WERI-Rb-1 (cell line): ENCODE results near the gene NUFIP2.
"Not testable (repeated sequence)": the region's sequence is repeated elsewhere in the genome, so short reads cannot be mapped to it uniquely, and the experiment has no call there.

ENCODE experiments used
- DNase-seq: peaks from one replicate; pipeline ENCODE4 v3.0.0-alpha.2; 2020
- H3K27ac ChIP-seq: fragments of 250-450 bp; sonication (Bioruptor Pico); 2 replicates; pipeline ENCODE4 v1.5.1; 2020; ENCODE audit warnings: mild to moderate bottlenecking, moderate library complexity
- H3K27me3 ChIP-seq: fragments of 250-450 bp; sonication (Bioruptor Pico); 2 replicates; pipeline ENCODE4 v1.5.1; 2021; ENCODE audit warnings: mild to moderate bottlenecking, low read depth, moderate library complexity; ENCODE audit not compliant: insufficient read depth, severe bottlenecking
- H3K36me3 ChIP-seq: fragments of 250-450 bp; sonication (Bioruptor Pico); 2 replicates; pipeline ENCODE4 v1.5.1; 2020; ENCODE audit warnings: mild to moderate bottlenecking, moderate library complexity
- H3K4me3 ChIP-seq: 2 replicates; pipeline ENCODE4 v1.5.1; 2011; ENCODE audit warnings: low read depth, mild to moderate bottlenecking, control low read depth, low read length
- H3K9me3 ChIP-seq: fragments of 250-450 bp; sonication (Bioruptor Pico); 2 replicates; pipeline ENCODE4 v1.5.1; 2021; ENCODE audit warnings: mild to moderate bottlenecking, moderate library complexity; ENCODE audit not compliant: severe bottlenecking
- CTCF ChIP-seq: IDR thresholded peaks from 2 replicates; pipeline ENCODE4 v1.5.1; 2011; ENCODE audit warnings: low read depth, mild to moderate bottlenecking, control low read depth, inconsistent platforms, low read length

Gene NUFIP2

GRCh38 chr17:29293890-29294579, at the start of gene NUFIP2:
Gene NUFIP2, minus strand, starts transcription at chr17:29294148. Its CDS starts 89 bp downstream, at chr17:29294059.
- DNase-seq: peak; percentile 99
- no peak for TF ChIP-seq CTCF
- Histone ChIP-seq H3K4me3 (peak within 1 kb of the TSS; percentile 88), H3K36me3 (peaks cover 36% of the 10 kb centered on the region), H3K27me3 (no peaks in the 10 kb centered on the region), H3K9me3 (no peaks in the 10 kb centered on the region), H3K27ac (peak within 1 kb of the TSS; percentile 94)

GRCh38 chr17:29342158-29342765, 48.3 kb upstream of the NUFIP2 start:
- Histone ChIP-seq H3K27me3 (no peaks in the 10 kb centered on the region), H3K36me3 (no peaks in the 10 kb centered on the region), H3K4me3 (no peak overlapping the region), H3K9me3 (no peaks in the 10 kb centered on the region), H3K27ac (no peak overlapping the region)
- no peak for DNase-seq
- TF ChIP-seq CTCF: no peak

GRCh38 chr17:29341726-29342125, 47.8 kb upstream of the NUFIP2 start:
- no peak for TF ChIP-seq CTCF

GRCh38 chr17:29339016-29339415, 45.1 kb upstream of the NUFIP2 start:
- H3K36me3 ChIP-seq: not testable (repeated sequence)

More at GRCh38 chr17:29341726-29342125, 47.8 kb upstream of the NUFIP2 start:
- no peaks in the 10 kb centered on the region for H3K36me3 ChIP-seq
- no peaks in the 10 kb centered on the region for H3K27me3 ChIP-seq
- H3K27ac ChIP-seq: no peak overlapping the region
- no peaks in the 10 kb centered on the region for H3K9me3 ChIP-seq
- H3K4me3 ChIP-seq: no peak overlapping the region
- no peak for DNase-seq

GRCh38 chr17:29331708-29332085, 37.7 kb upstream of the NUFIP2 start:
- Histone ChIP-seq H3K27ac (no peak overlapping the region), H3K27me3 (no peaks in the 10 kb centered on the region), H3K9me3 (no peaks in the 10 kb centered on the region), H3K4me3 (no peak overlapping the region), H3K36me3 (no peaks in the 10 kb centered on the region)
- no peak for TF ChIP-seq CTCF
- DNase-seq: no peak

More at GRCh38 chr17:29339016-29339415, 45.1 kb upstream of the NUFIP2 start:
- H3K9me3 ChIP-seq, H3K27me3 ChIP-seq, DNase-seq, H3K27ac ChIP-seq, H3K4me3 ChIP-seq: not testable (repeated sequence)

- no peak for TF ChIP-seq CTCF
- DNase-seq: no peak
- Histone ChIP-seq H3K27ac (no peak overlapping the region), H3K4me3 (no peak overlapping the region), H3K27me3 (no peaks in the 10 kb centered on the region), H3K9me3 (no peaks in the 10 kb centered on the region), H3K36me3 (no peaks in the 10 kb centered on the region)
Observed at GRCh38 chr17:29331075-29331707, 37.2 kb upstream of the NUFIP2 start.
